Dermis blood vessel endothelial cell (primary cell): ENCODE data around the gene HNF1A. TPM values are rescaled to one million over a fixed set of nuclear protein-coding genes. Genes with fewer than 3 reads are reported as not detected.

Experiments
- DNase-seq: peaks from one replicate; pipeline ENCODE4 v3.0.0; 2010
- total RNA-seq: library from RNA; depleted of rRNA; stranded (reverse); fragments of >200 nt; gene quantifications from 2 replicates; pipeline ENCODE4 v1.2.3, GENCODE V29; 2014

HNF1A gene
- total RNA-seq, 1 donor from 2014 or later: not detected

DNA sequence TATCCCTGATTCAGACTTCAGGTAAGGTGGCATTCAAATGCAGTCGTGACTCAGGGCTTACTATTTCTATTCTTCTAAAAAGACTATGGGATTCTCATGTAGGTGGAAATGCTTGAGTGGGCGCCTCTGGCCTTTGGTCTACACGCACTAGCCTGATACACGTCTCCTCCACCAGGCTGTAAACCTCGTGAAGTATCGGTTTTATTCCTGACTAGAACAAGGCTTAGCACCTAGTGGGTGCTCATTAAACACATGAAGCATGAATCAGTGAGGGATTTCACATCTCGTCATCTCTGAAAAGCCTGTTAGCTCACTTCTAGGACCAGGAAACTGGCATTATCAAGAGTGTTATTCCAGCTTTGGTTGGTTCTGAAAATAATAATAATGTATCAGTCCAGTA, 17.7 kb upstream of the HNF1A start:
- no peak for DNase-seq

DNA sequence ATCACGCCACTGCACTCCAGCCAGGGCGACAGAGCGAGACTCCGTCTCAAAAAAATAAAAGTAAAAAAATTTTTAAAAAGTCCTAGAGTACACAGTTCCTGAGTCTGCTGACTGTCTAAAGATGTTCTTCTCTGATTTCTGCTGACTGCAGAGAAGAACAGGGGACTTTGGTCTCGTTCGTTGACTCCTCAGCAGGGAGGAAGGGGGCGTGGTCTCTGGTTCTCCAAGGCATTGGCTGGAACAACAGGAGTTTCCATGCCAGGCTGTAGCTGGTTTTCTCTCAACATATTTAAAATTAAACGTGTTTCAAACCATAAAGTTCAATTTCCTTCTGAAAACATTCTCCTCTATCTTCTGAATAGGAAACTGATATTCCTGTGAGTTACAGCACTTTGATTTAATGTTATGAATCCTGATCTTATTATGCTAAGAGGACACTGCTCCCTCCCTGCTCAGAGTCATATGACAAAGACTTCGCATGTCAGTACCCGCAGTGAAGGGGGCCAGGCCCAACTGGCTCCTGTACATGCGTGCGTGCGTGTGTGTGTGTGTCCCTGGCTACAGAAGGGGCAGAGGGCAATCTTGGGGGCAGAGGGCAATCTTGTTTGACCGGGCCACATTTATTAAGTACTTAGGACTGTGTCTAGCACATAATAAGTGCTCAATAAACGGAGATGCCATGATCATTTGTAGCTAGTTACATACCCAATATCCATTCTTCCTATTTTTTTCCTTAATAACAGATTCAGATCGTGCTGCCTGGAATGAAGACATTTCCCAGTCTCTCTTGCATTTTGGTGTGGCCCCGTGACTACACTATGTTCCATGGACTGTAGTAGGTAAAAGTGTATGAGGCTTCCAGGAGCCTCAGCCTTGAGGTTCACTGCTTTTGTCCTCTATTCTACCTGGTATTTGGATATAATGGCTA, 16.5 kb upstream of the HNF1A start:
- no peak for DNase-seq

DNA sequence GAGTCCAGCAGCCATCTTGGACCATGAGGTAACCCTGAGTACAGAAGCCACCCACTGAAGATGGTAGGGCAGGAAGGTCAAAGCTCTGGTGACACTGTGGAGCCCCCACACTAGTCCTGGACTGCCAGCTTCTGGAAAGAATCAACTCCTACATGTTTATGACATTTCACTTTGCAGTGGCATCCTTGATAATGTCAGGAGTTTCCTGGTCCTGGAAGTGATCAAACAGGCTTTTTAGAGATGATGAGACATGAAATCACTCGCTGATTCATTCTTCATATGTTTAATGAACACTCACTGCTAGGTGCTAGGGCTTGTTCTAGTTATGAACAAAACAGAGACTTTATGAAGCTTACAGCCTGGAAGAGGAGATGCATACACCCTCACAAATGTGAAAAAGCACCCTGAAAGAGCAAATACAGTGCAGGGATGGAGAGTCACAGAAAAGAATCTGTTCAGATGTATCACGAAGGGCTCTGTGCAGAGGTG, 15.8 kb upstream of the HNF1A start:
- DNase-seq: no peak

DNA sequence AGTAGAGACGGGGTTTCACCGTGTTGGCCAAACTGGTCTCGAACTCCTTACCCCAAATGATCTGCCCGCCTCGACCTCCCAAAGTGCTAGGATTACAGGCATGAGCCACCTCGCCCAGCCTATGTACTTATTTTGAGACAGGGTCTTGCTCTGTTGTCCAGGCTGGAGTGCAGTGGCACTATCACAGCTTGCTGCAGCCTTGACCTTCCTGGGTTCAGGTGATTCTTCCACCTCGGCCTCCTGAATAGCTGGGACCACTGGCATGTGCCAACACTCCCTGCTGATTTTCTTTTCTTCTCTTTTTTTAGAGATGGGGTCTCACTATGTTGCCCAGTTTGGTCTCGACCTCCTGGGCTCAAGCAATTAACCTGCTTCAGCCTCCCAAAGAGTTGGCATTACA, 14.0 kb upstream of the HNF1A start:
- DNase-seq: no peak

DNA sequence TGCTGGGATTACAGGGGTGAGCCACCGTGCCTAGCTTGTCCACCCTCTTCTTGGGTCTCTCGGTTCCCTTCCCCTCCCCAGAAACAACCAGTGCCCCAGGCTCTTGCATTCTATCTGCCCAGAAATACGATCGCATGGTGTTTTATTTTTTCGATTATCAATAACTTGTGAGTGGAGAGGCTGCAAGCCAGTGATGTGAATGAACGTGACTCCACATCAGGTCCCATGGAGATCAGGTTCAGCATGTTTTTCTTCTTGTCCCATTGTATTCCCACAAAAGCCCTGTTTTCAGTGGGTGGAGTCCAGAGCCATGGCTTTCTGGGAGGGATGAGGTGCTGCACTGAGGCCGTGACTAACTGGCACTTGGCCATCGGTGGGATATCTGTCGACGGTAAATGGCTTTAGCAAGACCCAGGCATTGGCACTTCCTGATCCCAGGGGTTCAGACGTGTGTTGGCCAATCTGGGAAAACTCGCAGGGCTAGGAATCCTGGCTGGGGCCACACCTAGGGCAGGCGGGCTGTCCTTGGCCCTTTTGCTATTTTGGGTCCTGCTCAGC, 12.7 kb upstream of the HNF1A start:
- DNase-seq: no peak

DNA sequence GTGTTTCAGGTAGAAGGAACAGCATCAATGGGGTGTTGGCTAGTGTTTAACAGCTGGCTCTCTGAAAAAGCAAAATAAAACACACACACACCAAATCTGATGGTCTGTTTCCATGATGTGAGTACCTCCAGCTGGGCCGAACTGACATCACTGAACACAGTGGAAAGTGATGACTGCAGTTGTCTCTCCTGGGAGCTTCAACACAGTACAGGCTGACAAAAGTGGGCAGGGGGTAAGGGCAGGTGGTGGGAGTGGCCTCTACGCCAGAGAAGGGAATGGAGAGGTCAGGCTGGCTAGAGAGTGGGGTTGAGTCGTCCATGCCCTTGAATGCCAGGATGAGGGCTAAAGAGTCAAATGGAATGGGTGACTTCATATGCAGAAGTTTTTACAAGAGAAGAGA, 8.0 kb upstream of the HNF1A start:
- DNase-seq: no peak

DNA sequence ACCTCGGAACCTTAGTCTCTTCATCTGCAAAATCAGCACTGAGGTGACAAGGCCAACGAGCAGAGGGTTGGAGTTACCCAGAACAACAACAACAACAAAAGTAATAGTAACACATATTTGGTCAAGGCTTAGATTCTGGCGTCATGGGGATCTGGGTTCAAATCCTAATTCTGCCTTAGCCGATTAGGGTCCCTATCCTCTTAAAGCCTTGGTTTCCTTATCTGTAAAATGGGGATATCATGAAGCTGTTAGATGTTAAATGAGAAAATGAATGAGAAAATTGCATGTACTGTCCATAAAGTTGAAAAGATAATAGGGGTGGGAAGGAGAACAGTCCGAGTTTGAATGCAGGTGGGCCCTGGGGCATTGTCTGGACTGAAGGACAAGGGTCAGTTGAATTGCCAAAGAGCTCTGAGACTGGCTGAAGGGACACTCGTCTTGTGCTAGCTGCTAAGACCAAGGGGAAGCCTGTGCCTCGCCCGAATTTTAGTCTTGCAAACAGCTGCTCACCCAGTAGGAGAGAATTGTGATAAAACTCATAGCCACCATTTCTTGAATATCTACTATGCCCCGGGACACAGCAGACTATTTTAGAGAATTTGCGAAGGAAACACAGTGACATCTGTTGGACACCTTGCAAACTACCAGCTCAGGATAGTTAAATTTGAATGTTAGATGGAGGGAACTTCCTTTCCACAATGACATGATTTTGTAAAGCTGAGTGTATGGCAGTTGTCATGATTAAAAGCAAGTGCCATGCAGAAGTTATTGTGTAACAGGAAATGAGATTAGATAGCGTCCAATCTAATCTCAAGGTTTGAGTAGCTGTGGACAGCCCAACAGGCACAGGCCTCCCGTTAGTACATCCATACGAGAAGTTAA, 6.8 kb upstream of the HNF1A start:
- DNase-seq: peak; percentile 75

DNA sequence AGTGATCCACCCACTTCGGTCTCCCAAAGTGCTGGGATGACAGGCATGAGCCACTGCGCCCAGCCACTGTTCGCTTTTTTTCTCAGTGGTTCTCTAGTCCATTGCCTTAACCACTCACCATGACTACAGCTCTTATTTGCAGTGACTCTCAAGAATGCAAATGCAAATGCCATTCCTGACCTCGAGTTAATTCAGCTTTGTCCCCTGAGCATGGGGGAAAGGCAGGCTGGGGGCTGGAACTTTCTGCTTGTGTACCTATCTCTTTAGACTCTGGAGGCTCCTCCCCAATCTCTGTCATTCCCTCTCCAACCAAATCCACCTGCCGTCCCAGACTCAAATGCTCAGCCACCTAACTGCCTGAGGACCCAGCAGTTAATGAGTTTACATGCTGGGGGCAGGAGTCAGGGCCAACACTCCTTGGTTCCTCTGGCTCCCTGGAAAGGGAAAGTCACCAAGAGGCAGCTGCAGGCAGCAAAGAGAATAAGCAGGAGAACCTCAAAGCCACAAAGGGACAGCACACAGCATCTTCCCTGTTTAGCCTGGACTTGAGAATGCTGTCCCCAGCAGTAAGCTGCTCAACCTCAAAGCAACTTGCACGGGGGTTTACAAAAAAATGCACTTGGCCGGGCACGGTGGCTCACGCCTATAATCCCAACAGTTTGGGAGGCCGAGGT, 5.3 kb upstream of the HNF1A start:
- DNase-seq: no peak

DNA sequence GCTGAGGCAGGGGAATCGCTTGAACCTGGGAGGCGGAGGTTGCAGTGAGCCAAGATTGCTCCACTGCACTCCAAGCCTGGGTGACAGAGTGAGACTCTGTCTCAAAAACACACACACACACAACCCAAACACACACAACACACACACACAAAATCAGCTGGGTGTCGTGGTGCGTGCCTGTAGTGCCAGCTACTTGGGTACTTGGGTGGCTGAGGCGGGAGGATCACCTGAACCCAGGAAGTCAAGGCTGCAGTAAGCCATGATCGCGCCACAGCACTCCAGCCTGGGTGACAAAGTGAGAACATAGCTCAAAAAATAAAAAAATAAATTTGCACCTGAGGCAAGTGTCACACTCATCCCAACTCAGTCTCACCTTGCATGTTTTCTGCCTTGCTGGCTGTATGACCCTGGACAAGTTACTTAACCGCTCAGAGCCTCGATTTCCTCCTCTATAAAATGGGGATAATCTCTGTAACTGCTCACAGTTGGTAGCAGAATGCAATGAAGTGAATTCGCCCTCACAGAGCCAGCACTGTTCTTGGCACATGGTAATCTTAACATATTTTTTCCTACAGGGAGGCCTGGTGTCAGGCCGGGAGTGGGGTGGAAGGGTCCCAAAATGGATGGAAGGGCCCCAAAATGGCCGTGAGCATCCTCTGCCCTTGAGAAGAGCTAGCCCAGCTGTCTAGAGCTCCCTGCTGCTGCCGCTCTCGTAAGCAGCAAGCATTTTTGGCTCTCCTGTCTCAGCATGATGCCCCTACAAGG, 630 bp upstream of the HNF1A start:
- DNase-seq: no peak

DNA sequence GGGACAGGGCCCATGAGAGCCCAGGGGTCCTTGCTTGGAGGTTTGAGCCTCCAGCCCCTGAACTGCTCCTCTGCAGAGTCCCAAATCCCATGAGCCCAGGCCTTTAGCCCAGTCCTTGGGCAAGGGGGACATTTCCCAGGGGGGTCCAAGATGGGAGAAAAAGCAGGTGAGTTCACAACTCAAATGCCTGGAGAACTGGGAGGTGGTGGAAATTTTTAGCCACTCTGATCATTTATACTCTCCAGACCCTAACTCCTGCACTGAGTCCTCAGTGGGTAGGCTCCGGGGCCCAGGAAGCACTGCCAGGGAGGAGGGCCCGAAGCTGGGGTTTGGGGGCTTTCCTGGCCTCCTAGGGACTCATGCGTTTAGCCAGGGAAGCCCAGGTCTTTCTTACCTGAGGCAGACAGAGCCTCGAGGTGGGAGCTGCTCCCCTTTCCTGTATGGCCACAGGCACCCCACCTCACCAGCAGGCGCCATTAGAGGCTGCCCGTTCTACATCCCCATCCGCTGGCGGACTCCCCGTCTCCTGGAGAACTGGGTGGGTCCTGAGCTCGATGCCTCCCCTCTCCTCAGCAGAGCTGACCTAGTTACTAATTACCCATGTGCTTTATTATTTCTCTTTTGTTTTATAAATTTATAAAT, 998 bp downstream of the HNF1A start:
- no peak for DNase-seq

DNA sequence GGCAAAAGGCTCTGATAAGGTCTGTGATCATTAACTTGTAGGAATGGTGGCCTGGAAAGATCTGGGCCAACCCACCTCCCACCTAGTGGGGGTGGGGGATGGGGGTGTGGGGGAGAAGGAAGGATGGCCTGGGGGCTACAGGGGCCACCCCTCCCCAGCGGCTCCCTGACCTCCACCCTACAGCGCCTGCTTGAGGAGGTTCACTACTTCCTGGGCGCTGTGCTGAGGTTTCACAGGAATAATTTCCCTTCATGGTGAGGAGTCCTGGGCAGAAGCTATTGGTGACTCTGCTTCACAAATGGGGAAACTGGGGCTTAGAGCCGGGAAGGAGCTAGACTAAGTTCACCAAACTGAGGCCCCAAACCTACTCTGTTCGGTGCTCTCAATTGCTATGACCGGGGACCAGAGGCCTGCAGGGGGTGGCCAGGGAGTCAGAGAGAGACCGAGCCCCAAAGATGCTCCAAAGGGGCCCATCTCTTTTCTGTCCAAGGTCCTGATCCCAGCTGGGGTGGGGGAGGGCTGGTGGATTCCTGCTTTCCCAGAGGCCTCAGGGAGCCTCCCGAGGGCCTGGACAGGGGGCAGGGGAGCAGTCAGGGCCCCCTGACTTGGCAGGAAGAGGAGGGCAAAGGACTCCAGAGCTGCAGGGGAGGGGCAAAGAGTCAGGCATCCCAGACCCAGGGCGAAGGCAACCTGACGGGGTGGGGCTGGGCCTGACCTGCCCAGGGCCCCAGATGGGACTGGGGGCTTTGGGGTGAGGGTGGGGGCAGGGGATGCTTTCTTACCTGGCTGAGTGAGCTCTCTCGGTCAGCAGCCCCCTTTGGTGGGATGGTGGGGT, 1.7 kb downstream of the HNF1A start:
- no peak for DNase-seq

DNA sequence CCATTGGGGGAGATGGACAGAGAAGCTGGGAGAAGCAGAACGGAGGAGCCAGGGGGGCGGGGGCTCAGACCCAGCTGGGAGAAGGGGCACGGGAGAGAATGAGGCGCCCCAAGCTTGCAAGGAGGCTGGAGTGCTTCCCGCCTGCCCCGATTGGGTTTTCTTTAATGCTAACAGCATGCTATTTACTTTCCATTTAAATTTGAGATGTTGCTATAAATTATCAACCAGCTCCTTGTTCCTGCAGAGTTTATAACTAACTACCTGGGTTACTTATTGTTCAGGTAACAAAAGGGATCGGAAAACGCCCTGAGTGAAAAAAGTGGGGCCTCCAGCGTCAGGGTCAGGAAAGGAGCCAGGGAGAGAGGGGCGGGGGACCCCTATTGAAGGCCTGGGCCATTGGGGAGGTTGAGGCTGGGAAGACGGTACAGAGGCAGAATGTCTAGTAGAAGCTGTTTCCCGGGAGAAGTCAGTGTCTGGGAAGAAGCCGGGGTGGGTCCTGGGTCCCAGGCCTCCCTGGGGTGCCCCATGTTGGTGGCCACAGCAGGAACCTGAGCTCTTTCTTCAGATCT, 2.5 kb downstream of the HNF1A start:
- DNase-seq: no peak

DNA sequence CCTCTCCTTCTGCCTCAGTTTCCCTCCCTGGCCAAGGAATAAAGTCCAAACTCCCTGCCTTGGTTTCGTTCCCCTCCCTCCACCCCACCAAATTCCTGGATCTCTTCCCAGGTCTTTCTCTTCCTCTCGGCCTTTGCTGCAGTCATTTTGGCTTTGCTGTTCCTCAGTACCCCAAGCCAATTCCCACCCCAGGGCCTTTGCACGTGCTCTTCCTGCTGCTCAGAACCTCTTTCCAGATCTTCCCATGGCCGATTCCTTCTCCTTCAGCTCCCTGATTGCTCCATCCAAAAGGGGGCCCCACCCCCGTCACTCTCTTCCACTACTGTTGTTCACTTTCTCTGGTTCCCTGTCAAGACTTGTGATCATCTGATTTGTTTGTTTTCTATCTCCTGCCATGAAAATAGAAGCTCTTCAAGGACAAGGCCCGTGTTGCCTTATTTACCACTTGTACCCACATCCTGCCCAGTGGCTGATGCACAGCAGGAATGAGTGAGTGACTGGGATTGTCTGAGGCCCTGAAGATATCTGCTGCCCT, 3.1 kb downstream of the HNF1A start:
- DNase-seq: no peak

DNA sequence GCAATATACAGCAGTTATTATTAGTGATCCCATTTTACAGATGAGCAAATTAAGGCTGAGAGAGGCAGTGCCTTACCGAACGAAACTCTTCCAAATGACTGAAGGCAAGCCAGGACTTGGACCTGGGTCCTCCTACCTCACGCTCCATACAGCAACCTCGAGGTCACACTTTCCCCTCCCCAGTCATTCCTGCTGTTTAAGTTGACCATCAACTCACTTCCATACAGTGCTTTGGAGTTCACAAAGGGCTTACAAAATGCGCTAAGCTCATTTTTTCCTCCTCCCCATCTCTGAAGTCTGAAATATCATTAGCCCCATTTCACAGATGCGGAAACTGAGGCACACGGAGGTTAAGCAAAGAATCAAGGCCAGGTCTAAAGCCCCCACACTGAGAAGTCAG, 4.3 kb downstream of the HNF1A start:
- no peak for DNase-seq

DNA sequence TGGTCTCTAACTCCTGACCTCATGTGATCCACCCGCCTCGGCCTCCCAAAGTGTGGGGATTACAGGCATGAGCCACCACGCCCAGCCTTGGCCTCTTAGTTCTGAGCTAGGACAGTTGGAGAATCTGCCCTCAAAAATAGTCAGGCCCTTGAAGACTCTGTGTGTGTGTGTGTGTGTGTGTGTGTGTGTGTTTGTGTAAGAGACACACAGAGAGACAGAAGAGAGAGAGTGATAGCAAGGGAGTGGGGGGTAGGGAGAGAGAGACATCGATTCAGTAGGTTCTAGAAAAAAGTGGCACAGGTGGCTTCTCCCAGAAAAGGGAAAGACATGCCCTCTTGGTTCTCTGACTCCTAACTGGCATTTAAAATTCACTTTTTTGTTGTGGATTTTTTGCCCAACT, 5.4 kb downstream of the HNF1A start:
- no peak for DNase-seq

DNA sequence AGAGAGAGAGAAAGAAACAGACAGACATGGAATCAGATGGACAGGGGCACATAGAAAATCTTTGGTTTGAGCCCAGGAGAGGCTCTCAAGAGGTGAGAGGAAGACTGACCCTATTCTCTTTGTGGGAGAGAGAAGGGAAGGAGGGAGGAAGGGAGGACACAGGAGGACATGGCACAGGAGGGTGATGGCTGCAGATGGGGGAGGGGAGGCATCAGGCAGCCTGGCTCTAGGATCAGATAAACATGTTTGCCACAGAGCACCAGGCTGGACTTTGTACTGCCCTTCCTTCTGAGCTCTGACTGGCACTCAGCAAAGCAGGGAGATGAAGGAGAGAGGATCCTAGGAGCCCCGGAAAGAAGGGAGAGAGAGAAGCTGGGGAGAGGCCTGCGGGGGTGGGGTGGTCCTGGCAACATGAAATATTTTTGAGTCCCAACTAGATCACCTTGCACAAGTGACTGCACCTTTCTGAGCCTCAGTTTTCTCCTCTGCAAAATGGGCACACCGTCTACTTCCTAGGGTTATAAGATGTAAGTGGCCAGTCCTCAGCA, 6.1 kb downstream of the HNF1A start:
- no peak for DNase-seq

DNA sequence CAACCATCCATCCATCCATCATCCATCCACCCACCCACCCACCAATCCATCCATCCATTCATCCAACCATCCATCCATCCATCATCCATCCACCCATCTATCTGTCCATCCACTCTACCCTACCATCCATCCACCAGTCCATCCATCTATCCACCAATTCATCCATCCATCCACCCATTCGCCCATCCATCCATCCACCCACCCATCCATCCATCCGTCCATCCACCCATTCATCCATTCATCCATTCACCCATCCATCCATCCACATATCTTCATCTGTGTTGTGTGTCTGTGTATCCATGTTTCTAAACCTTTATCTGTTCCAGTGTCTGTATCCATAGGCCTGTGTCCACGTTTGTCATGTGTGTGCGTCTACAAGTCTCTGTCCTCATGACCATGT, 9.9 kb downstream of the HNF1A start:
- DNase-seq: no peak

DNA sequence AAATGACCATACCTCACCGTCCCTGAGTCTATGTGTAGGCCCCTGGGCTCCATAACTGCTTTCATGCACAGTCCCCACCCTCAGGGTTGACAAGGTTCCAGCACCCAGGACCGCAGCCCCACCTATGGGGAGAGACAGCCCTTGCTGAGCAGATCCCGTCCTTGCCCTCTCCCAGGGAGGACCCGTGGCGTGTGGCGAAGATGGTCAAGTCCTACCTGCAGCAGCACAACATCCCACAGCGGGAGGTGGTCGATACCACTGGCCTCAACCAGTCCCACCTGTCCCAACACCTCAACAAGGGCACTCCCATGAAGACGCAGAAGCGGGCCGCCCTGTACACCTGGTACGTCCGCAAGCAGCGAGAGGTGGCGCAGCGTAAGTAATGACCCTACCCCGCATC, 10.3 kb downstream of the HNF1A start:
- DNase-seq: no peak

DNA sequence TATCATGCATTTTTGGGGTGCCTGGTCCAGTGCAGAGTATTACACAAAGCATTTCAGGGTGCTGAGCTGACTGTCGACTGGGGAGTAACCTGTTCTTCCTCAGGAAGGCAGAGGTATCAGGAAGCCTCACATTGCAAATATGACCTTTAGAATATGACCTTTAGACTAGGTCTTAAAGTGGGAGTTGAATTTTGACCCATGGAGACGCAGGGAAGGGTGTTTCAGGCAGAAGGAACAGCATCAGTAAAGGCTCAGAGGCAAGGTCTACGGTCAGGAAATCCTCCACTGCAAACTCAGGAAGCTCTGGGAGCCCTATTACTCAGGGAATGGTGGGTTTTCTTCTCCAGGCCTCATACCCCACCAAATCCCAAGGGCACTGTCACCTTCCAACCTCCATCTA, 11.3 kb downstream of the HNF1A start:
- DNase-seq: no peak
